Measurements from ENCODE around the gene TMEM151B. TPM values are rescaled to one million over a fixed set of nuclear protein-coding genes. Genes with fewer than 3 reads are reported as not detected.

TMEM151B gene
- total and polyA plus RNA-seq, 5 experiments from 2014 or later = not detected

Other genes starting within 250 kb of the TMEM151B start
- 10 to 100 TPM; 17.0 to 20.4 TPM for gene MRPL14, start 143.0 kb upstream of the TMEM151B start, total RNA-seq
- 10 to 100 TPM; 76.5 to 89.3 (median 80.3) TPM for gene MRPL14, start 143.0 kb upstream of the TMEM151B start, polyA plus RNA-seq
- gene TMEM63B, start 142.9 kb upstream of the TMEM151B start, total RNA-seq = 10 to 100 TPM; 15.5 to 15.9 TPM
- 1 to 10 TPM in 1 of 3 donors, under 1 TPM in 2; 0.26 to 2.2 (median 0.96) TPM for gene TMEM63B, start 142.9 kb upstream of the TMEM151B start, polyA plus RNA-seq
- gene CAPN11, start 111.6 kb upstream of the TMEM151B start, total RNA-seq = not detected
- gene CAPN11, start 111.6 kb upstream of the TMEM151B start, polyA plus RNA-seq = not detected
- gene MYMX, start 53.5 kb upstream of the TMEM151B start, total RNA-seq = not detected
- not detected for gene MYMX, start 53.5 kb upstream of the TMEM151B start, polyA plus RNA-seq
- 1 to 10 TPM; 1.3 to 2.3 TPM for gene SLC29A1, start 46.9 kb upstream of the TMEM151B start, total RNA-seq
- gene SLC29A1, start 46.9 kb upstream of the TMEM151B start, polyA plus RNA-seq = 1 to 10 TPM; 2.0 to 2.6 (median 2.5) TPM
- gene HSP90AB1, start 23.3 kb upstream of the TMEM151B start, total RNA-seq = 100 to 1,000 TPM; 480 to 502 TPM
- 100 to 1,000 TPM; 420 to 607 (median 518) TPM for gene HSP90AB1, start 23.3 kb upstream of the TMEM151B start, polyA plus RNA-seq
- 10 to 100 TPM; 18.0 to 18.3 TPM for gene SLC35B2, start 12.9 kb upstream of the TMEM151B start, total RNA-seq
- 10 to 100 TPM; 31.9 to 40.1 (median 39.0) TPM for gene SLC35B2, start 12.9 kb upstream of the TMEM151B start, polyA plus RNA-seq
- gene NFKBIE, start 4.9 kb upstream of the TMEM151B start, total RNA-seq = 10 to 100 TPM; 11.4 to 14.4 TPM
- gene NFKBIE, start 4.9 kb upstream of the TMEM151B start, polyA plus RNA-seq = 1 to 10 TPM; 2.7 to 4.1 (median 3.6) TPM
- gene AARS2, start 42.9 kb downstream of the TMEM151B start, total RNA-seq = 10 to 100 TPM; 23.8 to 24.1 TPM
- gene AARS2, start 42.9 kb downstream of the TMEM151B start, polyA plus RNA-seq = 10 to 100 TPM in 1 of 3 donors, 1 to 10 TPM in 2; 5.2 to 13.5 (median 6.3) TPM
- gene SPATS1, start 72.2 kb downstream of the TMEM151B start, total RNA-seq = not detected
- gene SPATS1, start 72.2 kb downstream of the TMEM151B start, polyA plus RNA-seq = not detected
- gene CDC5L, start 117.3 kb downstream of the TMEM151B start, total RNA-seq = 10 to 100 TPM; 21.7 to 21.8 TPM
- 10 to 100 TPM in 2 of 3 donors, 1 to 10 TPM in 1; 9.6 to 14.9 (median 12.9) TPM for gene CDC5L, start 117.3 kb downstream of the TMEM151B start, polyA plus RNA-seq

Data from naive thymus-derived CD8-positive, alpha-beta T cell (primary cell).